SK-N-SH (cell line): ENCODE results near the gene PHKB. TPM values are rescaled to one million over a fixed set of nuclear protein-coding genes. Genes with fewer than 3 reads are reported as not detected.
A peak's percentile ranks its signal among the peaks of the same experiment; 100 is the strongest.

Source experiments
- CTCF ChIA-PET: fragments of 300-600, 350-600 bp; formaldehyde crosslinking; extraction: SDS; loops from one replicate; lab custom pipeline; 2021; lab: Yijun Ruan, JAX
- POLR2A ChIA-PET: fragments of 350-600 bp; sonication (Branson Sonifier 250); formaldehyde crosslinking; extraction: SDS; loops from one replicate; lab custom pipeline; 2020; ENCODE audit warnings: antibody characterized with exemption, inconsistent platforms; lab: Yijun Ruan, JAX
- DNase-seq: peaks from one replicate; pipeline ENCODE4 v3.0.0; 2012
- H2AFZ ChIP-seq: fragments of 200-600 bp; sonication (generic); 2 replicates; pipeline ENCODE4 v1.8.1; 2016; ENCODE audit warnings: antibody characterized with exemption, mild to moderate bottlenecking, low read depth
- H3F3A ChIP-seq: fragments of 200-600 bp; sonication (generic); replicated peaks from 2 replicates; pipeline ENCODE3; 2016; ENCODE audit warnings: antibody characterized with exemption, mild to moderate bottlenecking; ENCODE audit not compliant: insufficient read depth
- H3K27ac ChIP-seq, 2 experiments: fragments of 200-500 bp in 1 of 2; fragments of 200-600 bp in 1 of 2; sonication (Bioruptor generic) in 1 of 2; sonication (generic), shearing (Covaris generic) in 1 of 2; 2 replicates each; pipeline versions ENCODE4 v1.5.1 to v1.6.1; 2014 to 2016; ENCODE audit warnings: low read depth in 2 of 2, inconsistent platforms in 1 of 2, low read length in 1 of 2, mild to moderate bottlenecking in 1 of 2, mixed read lengths in 1 of 2
- H3K27me3 ChIP-seq: fragments of 200-600 bp; sonication (generic), shearing (Covaris generic); 2 replicates; pipeline ENCODE4 v1.6.1; 2016; ENCODE audit warnings: mixed run types; ENCODE audit not compliant: insufficient read depth
- H3K36me3 ChIP-seq, 2 experiments: fragments of 200-500 bp in 1 of 2; fragments of 200-600 bp in 1 of 2; sonication (Bioruptor generic) in 1 of 2; sonication (generic) in 1 of 2; replicated peaks in 1 of 2; 2 replicates each; pipeline versions ENCODE3 to v1.5.1; 2014 to 2016; ENCODE audit warnings: low read length in 1 of 2, mild to moderate bottlenecking in 1 of 2; ENCODE audit not compliant: insufficient read depth in 2 of 2, control insufficient read depth in 1 of 2
- H3K4me1 ChIP-seq, 2 experiments: fragments of 200-500 bp in 1 of 2; fragments of 200-600 bp in 1 of 2; sonication (Bioruptor generic) in 1 of 2; sonication (generic), shearing (Covaris generic) in 1 of 2; 2 replicates each; pipeline versions ENCODE4 v1.5.1 to v1.6.1; 2014 to 2016; ENCODE audit warnings: low read depth in 1 of 2, low read length in 1 of 2, mixed run types in 1 of 2; ENCODE audit not compliant: insufficient read depth in 2 of 2, control insufficient read depth in 1 of 2
- H3K4me2 ChIP-seq: fragments of 200-600 bp; sonication (generic), shearing (Covaris generic); 2 replicates; pipeline ENCODE4 v1.6.1; 2017; ENCODE audit warnings: mixed run types
- H3K4me3 ChIP-seq, 2 experiments: fragments of 200-500 bp in 1 of 2; fragments of 200-600 bp in 1 of 2; sonication (Bioruptor generic) in 1 of 2; sonication (generic), shearing (Covaris generic) in 1 of 2; 2 replicates each; pipeline versions ENCODE4 v1.5.1 to v1.8.1; 2014 to 2016; ENCODE audit warnings: low read depth in 2 of 2, inconsistent platforms in 1 of 2, low read length in 1 of 2, mild to moderate bottlenecking in 1 of 2, mixed read lengths in 1 of 2, moderate library complexity in 1 of 2
- H3K79me2 ChIP-seq: fragments of 200-600 bp; sonication (generic); 2 replicates; pipeline ENCODE4 v1.8.1; 2017; ENCODE audit warnings: mild to moderate bottlenecking; ENCODE audit not compliant: insufficient read depth
- H3K9ac ChIP-seq: fragments of 200-600 bp; sonication (generic); 2 replicates; pipeline ENCODE4 v1.6.1; 2017; ENCODE audit warnings: mixed run types
- H3K9me2 ChIP-seq: fragments of 200-600 bp; sonication (generic); 2 replicates; pipeline ENCODE4 v1.6.1; 2017; ENCODE audit warnings: mixed run types
- H3K9me3 ChIP-seq: fragments of 200-600 bp; sonication (generic); 2 replicates; pipeline ENCODE4 v1.6.1; 2017; ENCODE audit warnings: mixed run types, mild to moderate bottlenecking, moderate library complexity
- H4K20me1 ChIP-seq: fragments of 200-600 bp; sonication (generic); 2 replicates; pipeline ENCODE4 v1.6.1; 2017; ENCODE audit warnings: mild to moderate bottlenecking, mixed run types; ENCODE audit not compliant: insufficient read depth
- CHD2 ChIP-seq: fragments of 150-350 bp; IDR thresholded peaks from 2 replicates; pipeline ENCODE4 v1.6.1; 2018; ENCODE audit warnings: low read length; ENCODE audit not compliant: partially characterized antibody
- ELF1 ChIP-seq: IDR thresholded peaks from 2 replicates; pipeline ENCODE4 v1.4.0; 2012
- FOSL2 ChIP-seq: IDR thresholded peaks from 2 replicates; pipeline ENCODE4 v1.4.0; 2012; ENCODE audit warnings: low read depth, mild to moderate bottlenecking, moderate library complexity, borderline replicate concordance
- FOXJ3 ChIP-seq: sonication (generic); formaldehyde crosslinking; IDR thresholded peaks from 2 replicates; pipeline ENCODE4 v1.5.1; 2020; ENCODE audit warnings: mild to moderate bottlenecking, missing genetic modification reagents
- GABPA ChIP-seq: IDR thresholded peaks from 2 replicates; pipeline ENCODE4 v1.4.0; 2012; ENCODE audit warnings: low read depth, mild to moderate bottlenecking
- GATA2 ChIP-seq: sonication (generic); formaldehyde crosslinking; IDR thresholded peaks from 2 replicates; pipeline ENCODE4 v1.5.0; 2020; ENCODE audit warnings: mild to moderate bottlenecking, missing genetic modification reagents
- JUND ChIP-seq: IDR thresholded peaks from 2 replicates; pipeline ENCODE4 v1.4.0; 2012
- RAD21 ChIP-seq: IDR thresholded peaks from 2 replicates; pipeline ENCODE4 v1.6.1; 2012; ENCODE audit warnings: mild to moderate bottlenecking, low read length
- RCOR1 ChIP-seq: fragments of 150-350 bp; IDR thresholded peaks from 2 replicates; pipeline ENCODE4 v1.6.1; 2017; ENCODE audit warnings: antibody characterized with exemption, low read length
- RFX5 ChIP-seq: IDR thresholded peaks from 2 replicates; pipeline ENCODE4 v1.6.1; 2012; ENCODE audit warnings: mild to moderate bottlenecking, improper control_type of control experiment, low read length
- RXRA ChIP-seq: IDR thresholded peaks from 2 replicates; pipeline ENCODE4 v1.4.0; 2012; ENCODE audit warnings: low read depth, mild to moderate bottlenecking, borderline replicate concordance
- TAF1 ChIP-seq: IDR thresholded peaks from 2 replicates; pipeline ENCODE4 v1.6.1; 2012; ENCODE audit warnings: low read depth, mild to moderate bottlenecking, low read length, moderate library complexity, borderline replicate concordance
- TCF12 ChIP-seq: IDR thresholded peaks from 2 replicates; pipeline ENCODE4 v1.4.0; 2012
- TEAD4 ChIP-seq: IDR thresholded peaks from 2 replicates; pipeline ENCODE4 v1.4.0; 2012; ENCODE audit warnings: mild to moderate bottlenecking, borderline replicate concordance; ENCODE audit not compliant: insufficient read depth
- YY1 ChIP-seq: IDR thresholded peaks from 2 replicates; pipeline ENCODE4 v1.4.0; 2012; ENCODE audit warnings: low read depth, mild to moderate bottlenecking
- WGBS: methylation state at CpG from one replicate; pipeline ENCODE4 v1.1.6; 2017; ENCODE audit warnings: low lambda C conversion rate; 5-methylcytosine and 5-hydroxymethylcytosine counted together
- polyA plus RNA-seq, 3 experiments: library from polyadenylated mRNA; depleted of rRNA; stranded (reverse); fragments of >200 nt; gene quantifications; 2 replicates each; pipeline ENCODE4 v1.2.3, GENCODE V29; 2012
- TF ChIP-seq, protein P1 (sequence below): IDR thresholded peaks from 2 replicates; pipeline ENCODE4 v1.4.0; 2012; ENCODE audit warnings: low read depth, borderline replicate concordance
- TF ChIP-seq, protein P2 (sequence below): fragments of 150-350 bp; IDR thresholded peaks from 2 replicates; pipeline ENCODE4 v1.6.1; 2017; ENCODE audit warnings: antibody characterized with exemption, low read length, low read depth, borderline replicate concordance
- TF ChIP-seq, protein P3 (sequence below): fragments of 200-600 bp; sonication (generic); IDR thresholded peaks from 2 replicates; pipeline ENCODE4 v1.6.1; 2017; ENCODE audit warnings: antibody characterized with exemption, mild to moderate bottlenecking, moderate library complexity
- TF ChIP-seq, protein P4 (sequence below): IDR thresholded peaks from 2 replicates; pipeline ENCODE4; 2012
- TF ChIP-seq, protein P5 (sequence below): fragments of 150-350 bp; IDR thresholded peaks from 2 replicates; pipeline ENCODE4 v1.6.1; 2016; ENCODE audit warnings: mild to moderate bottlenecking, low read depth, low read length

The PHKB gene
- polyA plus RNA-seq, 1 of the 3 experiments (the other 2 are of a cell fraction), result 20.8 TPM

DNA sequence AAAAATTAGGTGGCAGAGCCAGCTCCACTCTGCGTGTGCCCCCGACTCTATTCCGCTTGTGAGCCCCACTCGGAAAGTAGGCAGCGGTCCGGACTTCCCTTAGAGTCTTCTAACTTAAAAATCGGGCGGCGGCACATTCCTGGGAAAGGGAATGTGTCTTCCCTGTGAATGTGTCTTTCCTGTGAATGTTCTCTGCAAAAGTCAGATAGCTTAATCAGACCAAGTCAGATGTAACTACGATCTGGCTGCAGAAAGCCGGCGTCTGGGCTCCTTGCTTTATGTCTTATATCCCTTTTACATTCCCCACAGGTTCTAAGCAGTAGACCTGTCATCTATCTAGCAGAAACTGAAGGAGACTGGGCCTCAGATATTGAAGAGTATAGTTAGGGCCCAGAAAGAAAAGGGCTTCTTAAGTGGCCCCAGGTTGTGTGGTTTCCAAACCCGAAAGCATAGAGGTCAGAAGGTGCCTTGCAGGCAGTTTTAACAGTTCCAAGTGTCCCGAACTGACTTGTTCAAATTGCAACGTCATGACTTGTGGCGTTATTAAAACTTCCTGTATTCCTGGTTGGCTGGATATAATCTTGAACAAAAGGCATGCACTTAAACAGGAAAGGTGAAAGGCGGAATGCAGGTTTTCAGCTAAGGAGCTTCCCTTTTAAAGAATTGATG lies 601 bp downstream of the PHKB start:
- H3K4me2 ChIP-seq, result peak overlapping the region; percentile 83
- H3K4me1 ChIP-seq, result peaks cover 20 to 42% of the 10 kb centered on the region in 2 experiments; a peak in 3 of 4 replicates
- TF ChIP-seq FOSL2 (no peak), TEAD4 (no peak), ELF1 (no peak), TCF12 (no peak), JUND (no peak), RFX5 (no peak), FOXJ3 (CRISPR knock-in tag) (no peak), GATA2 (CRISPR knock-in tag) (no peak), RAD21 (no peak), CHD2 (no peak), RXRA (no peak), YY1 (no peak), TAF1 (no peak), RCOR1 (no peak), GABPA (no peak)
- TF ChIP-seq, protein P1, sequence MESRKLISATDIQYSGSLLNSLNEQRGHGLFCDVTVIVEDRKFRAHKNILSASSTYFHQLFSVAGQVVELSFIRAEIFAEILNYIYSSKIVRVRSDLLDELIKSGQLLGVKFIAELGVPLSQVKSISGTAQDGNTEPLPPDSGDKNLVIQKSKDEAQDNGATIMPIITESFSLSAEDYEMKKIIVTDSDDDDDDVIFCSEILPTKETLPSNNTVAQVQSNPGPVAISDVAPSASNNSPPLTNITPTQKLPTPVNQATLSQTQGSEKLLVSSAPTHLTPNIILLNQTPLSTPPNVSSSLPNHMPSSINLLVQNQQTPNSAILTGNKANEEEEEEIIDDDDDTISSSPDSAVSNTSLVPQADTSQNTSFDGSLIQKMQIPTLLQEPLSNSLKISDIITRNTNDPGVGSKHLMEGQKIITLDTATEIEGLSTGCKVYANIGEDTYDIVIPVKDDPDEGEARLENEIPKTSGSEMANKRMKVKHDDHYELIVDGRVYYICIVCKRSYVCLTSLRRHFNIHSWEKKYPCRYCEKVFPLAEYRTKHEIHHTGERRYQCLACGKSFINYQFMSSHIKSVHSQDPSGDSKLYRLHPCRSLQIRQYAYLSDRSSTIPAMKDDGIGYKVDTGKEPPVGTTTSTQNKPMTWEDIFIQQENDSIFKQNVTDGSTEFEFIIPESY, result no peak
- TF ChIP-seq, protein P2, sequence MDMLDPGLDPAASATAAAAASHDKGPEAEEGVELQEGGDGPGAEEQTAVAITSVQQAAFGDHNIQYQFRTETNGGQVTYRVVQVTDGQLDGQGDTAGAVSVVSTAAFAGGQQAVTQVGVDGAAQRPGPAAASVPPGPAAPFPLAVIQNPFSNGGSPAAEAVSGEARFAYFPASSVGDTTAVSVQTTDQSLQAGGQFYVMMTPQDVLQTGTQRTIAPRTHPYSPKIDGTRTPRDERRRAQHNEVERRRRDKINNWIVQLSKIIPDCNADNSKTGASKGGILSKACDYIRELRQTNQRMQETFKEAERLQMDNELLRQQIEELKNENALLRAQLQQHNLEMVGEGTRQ, result no peak
- TF ChIP-seq, protein P3, sequence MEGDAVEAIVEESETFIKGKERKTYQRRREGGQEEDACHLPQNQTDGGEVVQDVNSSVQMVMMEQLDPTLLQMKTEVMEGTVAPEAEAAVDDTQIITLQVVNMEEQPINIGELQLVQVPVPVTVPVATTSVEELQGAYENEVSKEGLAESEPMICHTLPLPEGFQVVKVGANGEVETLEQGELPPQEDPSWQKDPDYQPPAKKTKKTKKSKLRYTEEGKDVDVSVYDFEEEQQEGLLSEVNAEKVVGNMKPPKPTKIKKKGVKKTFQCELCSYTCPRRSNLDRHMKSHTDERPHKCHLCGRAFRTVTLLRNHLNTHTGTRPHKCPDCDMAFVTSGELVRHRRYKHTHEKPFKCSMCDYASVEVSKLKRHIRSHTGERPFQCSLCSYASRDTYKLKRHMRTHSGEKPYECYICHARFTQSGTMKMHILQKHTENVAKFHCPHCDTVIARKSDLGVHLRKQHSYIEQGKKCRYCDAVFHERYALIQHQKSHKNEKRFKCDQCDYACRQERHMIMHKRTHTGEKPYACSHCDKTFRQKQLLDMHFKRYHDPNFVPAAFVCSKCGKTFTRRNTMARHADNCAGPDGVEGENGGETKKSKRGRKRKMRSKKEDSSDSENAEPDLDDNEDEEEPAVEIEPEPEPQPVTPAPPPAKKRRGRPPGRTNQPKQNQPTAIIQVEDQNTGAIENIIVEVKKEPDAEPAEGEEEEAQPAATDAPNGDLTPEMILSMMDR, result no peak
- TF ChIP-seq, protein P4, sequence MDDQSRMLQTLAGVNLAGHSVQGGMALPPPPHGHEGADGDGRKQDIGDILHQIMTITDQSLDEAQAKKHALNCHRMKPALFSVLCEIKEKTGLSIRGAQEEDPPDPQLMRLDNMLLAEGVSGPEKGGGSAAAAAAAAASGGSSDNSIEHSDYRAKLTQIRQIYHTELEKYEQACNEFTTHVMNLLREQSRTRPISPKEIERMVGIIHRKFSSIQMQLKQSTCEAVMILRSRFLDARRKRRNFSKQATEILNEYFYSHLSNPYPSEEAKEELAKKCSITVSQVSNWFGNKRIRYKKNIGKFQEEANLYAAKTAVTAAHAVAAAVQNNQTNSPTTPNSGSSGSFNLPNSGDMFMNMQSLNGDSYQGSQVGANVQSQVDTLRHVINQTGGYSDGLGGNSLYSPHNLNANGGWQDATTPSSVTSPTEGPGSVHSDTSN, result no peak
- TF ChIP-seq, protein P5, sequence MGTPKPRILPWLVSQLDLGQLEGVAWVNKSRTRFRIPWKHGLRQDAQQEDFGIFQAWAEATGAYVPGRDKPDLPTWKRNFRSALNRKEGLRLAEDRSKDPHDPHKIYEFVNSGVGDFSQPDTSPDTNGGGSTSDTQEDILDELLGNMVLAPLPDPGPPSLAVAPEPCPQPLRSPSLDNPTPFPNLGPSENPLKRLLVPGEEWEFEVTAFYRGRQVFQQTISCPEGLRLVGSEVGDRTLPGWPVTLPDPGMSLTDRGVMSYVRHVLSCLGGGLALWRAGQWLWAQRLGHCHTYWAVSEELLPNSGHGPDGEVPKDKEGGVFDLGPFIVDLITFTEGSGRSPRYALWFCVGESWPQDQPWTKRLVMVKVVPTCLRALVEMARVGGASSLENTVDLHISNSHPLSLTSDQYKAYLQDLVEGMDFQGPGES, result no peak
- H3K79me2 ChIP-seq, result peaks cover 43% of the 10 kb centered on the region
- H3K27me3 ChIP-seq, result no peaks in the 10 kb centered on the region
- peak; percentile 17 for DNase-seq
- no peaks in the 10 kb centered on the region for H4K20me1 ChIP-seq
- peaks cover 20 to 27% of the 10 kb centered on the region in 2 experiments for H3K36me3 ChIP-seq
- peaks cover 9% of the 10 kb centered on the region for H3F3A ChIP-seq
- peak overlapping the region; percentile 98 to 99 for H3K27ac ChIP-seq
- CTCF ChIA-PET, result interaction anchor here (1.0 to 3.9 kb wide), 9 partner anchors 11 to 652 kb away, joined by 3 to 14 read pairs (median 4); partner anchors contain the start of gene NETO2
- peak overlapping the region; percentile 90 for H2AFZ ChIP-seq
- no peaks in the 10 kb centered on the region for H3K9me2 ChIP-seq
- POLR2A ChIA-PET, result no interaction called here
- 7% methylated on average over 17 of the region's 17 CpGs for WGBS
- peak overlapping the region; percentile 88 to 98 for H3K4me3 ChIP-seq
- no peaks in the 10 kb centered on the region for H3K9me3 ChIP-seq
- H3K9ac ChIP-seq, result peak overlapping the region; percentile 84
